GM12878 (cell line): ENCODE data around the gene MRPL30. TPM values are rescaled to one million over a fixed set of nuclear protein-coding genes. Genes with fewer than 3 reads are reported as not detected.

Experiments
- ATAC-seq: fragments of 200-7000 bp; cut with Tn5 transposase; 3 replicates; pipeline ENCODE4 v1.9.1; 2020; ENCODE audit warnings: mild to moderate bottlenecking, moderate library complexity
- BruUV-seq: library from RNA; stranded (reverse); fragments of 400-500 nt; replicated peaks from 2 replicates; lab custom pipeline; 2021; lab: Mats Ljungman, UMichigan
- CTCF ChIA-PET: fragments of 300-600 bp; sonication (Branson Sonifier 250); formaldehyde crosslinking; extraction: SDS; loops from one replicate; lab custom pipeline; 2021; ENCODE audit warnings: inconsistent platforms; lab: Yijun Ruan, JAX
- POLR2A ChIA-PET: fragments of 350-600 bp; formaldehyde crosslinking; extraction: SDS; loops from one replicate; lab custom pipeline; 2021; ENCODE audit warnings: inconsistent platforms; lab: Charles Lee
- RAD21 ChIA-PET: fragments of 300-600 bp; sonication (Branson Sonifier 250); formaldehyde crosslinking; loops from one replicate; lab custom pipeline; 2023; ENCODE audit warnings: antibody characterized with exemption; ENCODE audit not compliant: unreplicated experiment; lab: Charles Lee
- SMC1A ChIA-PET: fragments of 300-600 bp; sonication (Branson Sonifier 250); formaldehyde crosslinking; loops from one replicate; lab custom pipeline; 2023; ENCODE audit not compliant: unreplicated experiment, uncharacterized antibody; lab: Charles Lee
- DNase-seq: peaks from one replicate; pipeline ENCODE4 v3.0.0-alpha.2; 2011; ENCODE audit warnings: low read depth, low spot score
- FAIRE-seq: peaks from 3 replicates; lab custom pipeline; 2011; peaks lifted over from hg19 to GRCh38; lab: Jason Lieb, UNC
- H2AFZ ChIP-seq: 2 replicates; pipeline ENCODE4 v1.6.0; 2011; ENCODE audit warnings: low read depth, low read length, control low read depth; ENCODE audit not compliant: control insufficient read depth
- H3K27ac ChIP-seq: 2 replicates; pipeline ENCODE4 v1.5.1; 2011; ENCODE audit warnings: control low read depth; ENCODE audit not compliant: control insufficient read depth, insufficient read depth
- H3K27me3 ChIP-seq, 2 experiments: replicated peaks in 1 of 2; 2 replicates each; pipeline versions ENCODE4 v1.6.0 to v1.6.1; 2011; ENCODE audit warnings: low read length in 1 of 2; ENCODE audit not compliant: control insufficient read depth in 2 of 2, insufficient read depth in 2 of 2
- H3K36me3 ChIP-seq, 2 experiments: 2 replicates each; pipeline ENCODE4 v1.5.1; 2011; ENCODE audit warnings: low read length in 1 of 2; ENCODE audit not compliant: control insufficient read depth in 2 of 2, insufficient read depth in 2 of 2
- H3K4me1 ChIP-seq: 2 replicates; pipeline ENCODE4 v1.6.1; 2011; ENCODE audit warnings: mild to moderate bottlenecking, low read length, moderate library complexity, mixed read lengths; ENCODE audit not compliant: control insufficient read depth, insufficient read depth
- H3K4me2 ChIP-seq: 2 replicates; pipeline ENCODE4 v1.6.0; 2011; ENCODE audit warnings: control low read depth; ENCODE audit not compliant: control insufficient read depth, insufficient read depth
- H3K4me3 ChIP-seq: fragments of 200-600 bp; sonication (generic); 2 replicates; pipeline ENCODE4 v1.5.1; 2016
- H3K79me2 ChIP-seq: 2 replicates; pipeline ENCODE4 v1.6.0; 2011; ENCODE audit warnings: low read length; ENCODE audit not compliant: control insufficient read depth, insufficient read depth
- H3K9ac ChIP-seq: 2 replicates; pipeline ENCODE4 v1.8.0; 2011; ENCODE audit warnings: low read length, control low read depth, mixed read lengths; ENCODE audit not compliant: control insufficient read depth, insufficient read depth
- H3K9me3 ChIP-seq: replicated peaks from 3 replicates; pipeline ENCODE4 v1.5.1; 2011; ENCODE audit warnings: mild to moderate bottlenecking, low read length; ENCODE audit not compliant: control insufficient read depth, insufficient read depth
- H4K20me1 ChIP-seq: 2 replicates; pipeline ENCODE4 v1.6.0; 2011; ENCODE audit not compliant: control insufficient read depth, insufficient read depth
- CREM ChIP-seq: IDR thresholded peaks from 2 replicates; pipeline ENCODE4 v1.6.1; 2014; ENCODE audit warnings: antibody characterized with exemption, low read depth
- GABPA ChIP-seq: IDR thresholded peaks from 2 replicates; pipeline ENCODE4 v1.6.1; 2014; ENCODE audit warnings: antibody characterized with exemption, low read depth, mild to moderate bottlenecking, inconsistent platforms
- WGBS: methylation state at CpG from one replicate; pipeline ENCODE4 v1.1.6; 2016; ENCODE audit warnings: low lambda C conversion rate; ENCODE audit not compliant: insufficient replicate concordance, insufficient coverage; ENCODE audit errors: missing lambda C conversion rate; 5-methylcytosine and 5-hydroxymethylcytosine counted together
- in situ Hi-C: fragments of 300-500 bp; cut with MboI; formaldehyde crosslinking; loops from 9 replicates; pipeline ENCODE4 v1.14.3; 2018; ENCODE audit warnings: mixed read lengths
- intact Hi-C: fragments of 100-400 bp; cut with micrococcal nuclease; formaldehyde crosslinking; loops from one replicate; pipeline ENCODE4 v1.14.2; 2022; ENCODE audit not compliant: unreplicated experiment
- polyA plus RNA-seq, 11 experiments: library from polyadenylated mRNA; depleted of rRNA in 4 of 11; unstranded in 6 of 11; stranded (reverse) in 5 of 11; fragments of >200 nt; fragmentation: Nextera tagmentation in 4 of 11; fragmentation: Illumina TruSeq in 1 of 11; extraction: Ambion mirVana in 4 of 11; extraction: Trizol in 1 of 11; gene quantifications; 1 replicate in 1 of 11; 2 replicates in 10 of 11; pipeline versions ENCODE4 v1.2.1 to v1.2.3, GENCODE V29; 2011 to 2016; ENCODE audit warnings: inconsistent platforms in 2 of 11, missing spikeins in 2 of 11, low read depth in 1 of 11
- total RNA-seq, 4 experiments: library from RNA; depleted of rRNA in 3 of 4; stranded (reverse); fragments of >200 nt in 3 of 4; fragmentation: Illumina TruSeq in 1 of 4; extraction: Trizol in 1 of 4; gene quantifications; 2 replicates each; pipeline versions ENCODE4 v1.2.1 to v1.2.3, GENCODE V29; 2013 to 2021
- TF ChIP-seq, protein P1 (sequence below): fragments of 450-650 bp; formaldehyde crosslinking; IDR thresholded peaks from 2 replicates; pipeline ENCODE4 v1.5.0; 2022; ENCODE audit warnings: mild to moderate bottlenecking, missing genetic modification characterization

MRPL30 gene
- total and polyA plus RNA-seq, 10 of the 15 experiments (the other 5 are each of a cell fraction or from before 2014, with no cell fraction given) = 33.6 to 63.3 (median 40.1) TPM

DNA sequence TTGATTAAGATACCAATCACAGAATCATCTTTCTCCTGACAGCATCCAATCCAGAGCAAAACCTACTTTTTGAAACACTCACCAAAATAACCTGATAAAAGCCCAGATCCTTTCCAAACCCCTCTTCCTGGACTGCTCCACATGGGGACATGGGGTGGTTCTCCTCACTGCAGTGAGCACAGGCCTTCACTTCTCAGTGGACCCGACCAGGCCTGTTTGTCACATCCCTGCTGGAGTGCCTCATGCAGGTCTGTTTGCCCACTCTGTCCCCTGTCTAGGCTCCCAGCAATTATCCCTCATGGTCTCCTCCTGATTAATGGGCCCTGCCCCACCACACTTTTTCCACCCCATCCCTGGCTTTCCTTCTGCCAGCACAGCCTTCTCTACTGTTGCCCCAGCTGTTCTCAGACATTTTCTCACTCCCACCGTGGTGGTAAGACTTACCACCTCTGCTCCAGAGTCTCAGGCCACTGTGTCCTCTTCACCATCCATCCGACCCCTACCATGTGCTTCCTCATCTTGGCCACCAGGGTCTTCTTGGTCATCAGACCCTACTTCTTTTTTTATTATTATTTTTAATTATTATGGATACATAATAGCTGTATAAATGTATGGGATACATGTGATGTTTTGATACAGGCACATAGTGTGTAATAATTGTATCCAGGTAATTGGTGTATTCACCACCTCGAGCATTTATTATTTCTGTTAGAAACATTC is 21.1 kb downstream of the MRPL30 start:
- ChIA-PET SMC1A (interaction anchor here (1.0 kb wide), 1 partner anchor 11 kb away, joined by 3 read pairs; no protein-coding TSS in a partner anchor), POLR2A (interaction anchor here (0.7 kb wide), 1 partner anchor 13 kb away, joined by 3 read pairs; no protein-coding TSS in a partner anchor), RAD21 (no interaction called here), CTCF (interaction anchor here (0.6 kb wide), 1 partner anchor 208 kb away, joined by 4 read pairs; no protein-coding TSS in a partner anchor)
- no peak for FAIRE-seq
- Histone ChIP-seq H3K9me3 (no peaks in the 10 kb centered on the region), H2AFZ (no peak overlapping the region), H3K36me3 (peaks cover 1 to 6% of the 10 kb centered on the region in 2 experiments; a peak in 2 of 4 replicates), H3K27ac (no peak overlapping the region), H3K27me3 (no peaks in the 10 kb centered on the region), H3K4me3 (no peak overlapping the region), H3K79me2 (no peaks in the 10 kb centered on the region), H3K4me2 (no peak overlapping the region), H4K20me1 (no peaks in the 10 kb centered on the region), H3K4me1 (no peaks in the 10 kb centered on the region), H3K9ac (no peak overlapping the region)
- ATAC-seq = no peak
- intact Hi-C loops = no loop called here
- TF ChIP-seq GABPA (no peak), CREM (no peak)
- TF ChIP-seq, protein P1, sequence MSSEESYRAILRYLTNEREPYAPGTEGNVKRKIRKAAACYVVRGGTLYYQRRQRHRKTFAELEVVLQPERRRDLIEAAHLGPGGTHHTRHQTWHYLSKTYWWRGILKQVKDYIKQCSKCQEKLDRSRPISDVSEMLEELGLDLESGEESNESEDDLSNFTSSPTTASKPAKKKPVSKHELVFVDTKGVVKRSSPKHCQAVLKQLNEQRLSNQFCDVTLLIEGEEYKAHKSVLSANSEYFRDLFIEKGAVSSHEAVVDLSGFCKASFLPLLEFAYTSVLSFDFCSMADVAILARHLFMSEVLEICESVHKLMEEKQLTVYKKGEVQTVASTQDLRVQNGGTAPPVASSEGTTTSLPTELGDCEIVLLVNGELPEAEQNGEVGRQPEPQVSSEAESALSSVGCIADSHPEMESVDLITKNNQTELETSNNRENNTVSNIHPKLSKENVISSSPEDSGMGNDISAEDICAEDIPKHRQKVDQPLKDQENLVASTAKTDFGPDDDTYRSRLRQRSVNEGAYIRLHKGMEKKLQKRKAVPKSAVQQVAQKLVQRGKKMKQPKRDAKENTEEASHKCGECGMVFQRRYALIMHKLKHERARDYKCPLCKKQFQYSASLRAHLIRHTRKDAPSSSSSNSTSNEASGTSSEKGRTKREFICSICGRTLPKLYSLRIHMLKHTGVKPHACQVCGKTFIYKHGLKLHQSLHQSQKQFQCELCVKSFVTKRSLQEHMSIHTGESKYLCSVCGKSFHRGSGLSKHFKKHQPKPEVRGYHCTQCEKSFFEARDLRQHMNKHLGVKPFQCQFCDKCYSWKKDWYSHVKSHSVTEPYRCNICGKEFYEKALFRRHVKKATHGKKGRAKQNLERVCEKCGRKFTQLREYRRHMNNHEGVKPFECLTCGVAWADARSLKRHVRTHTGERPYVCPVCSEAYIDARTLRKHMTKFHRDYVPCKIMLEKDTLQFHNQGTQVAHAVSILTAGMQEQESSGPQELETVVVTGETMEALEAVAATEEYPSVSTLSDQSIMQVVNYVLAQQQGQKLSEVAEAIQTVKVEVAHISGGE (CRISPR knock-in tag) = no peak
- no peak for DNase-seq
- BruUV-seq = no TSS peak
- 75% methylated on average over 4 of the region's 4 CpGs for WGBS
- in situ Hi-C loops = no loop called here
